ENCODE results near the gene PLA2G4E. TPM values are rescaled to one million over a fixed set of nuclear protein-coding genes. Genes with fewer than 3 reads are reported as not detected.

PLA2G4E gene
- total and polyA plus RNA-seq, 2 experiments from 2014 or later = not detected

DNA sequence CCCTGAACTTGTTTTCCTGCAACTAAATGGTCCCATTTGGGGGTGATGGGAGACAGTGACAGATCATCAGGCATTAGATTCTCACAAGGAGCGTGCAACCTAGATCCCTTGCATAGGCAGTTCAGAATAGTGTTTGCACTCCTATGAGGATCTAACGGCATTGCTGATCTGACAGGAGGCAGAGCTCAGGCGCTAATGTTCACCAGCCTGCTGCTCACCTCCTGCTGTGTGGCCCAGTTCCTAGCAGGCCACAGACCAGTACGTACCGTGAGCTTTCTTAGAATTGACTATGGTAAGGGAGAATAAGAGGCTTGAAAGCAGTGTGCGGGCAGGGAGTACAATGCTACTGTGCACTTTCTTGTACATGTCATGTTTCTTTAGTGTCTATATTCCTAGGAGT, 17.6 kb upstream of the PLA2G4E start (continued):
- TF ChIP-seq, protein P1, sequence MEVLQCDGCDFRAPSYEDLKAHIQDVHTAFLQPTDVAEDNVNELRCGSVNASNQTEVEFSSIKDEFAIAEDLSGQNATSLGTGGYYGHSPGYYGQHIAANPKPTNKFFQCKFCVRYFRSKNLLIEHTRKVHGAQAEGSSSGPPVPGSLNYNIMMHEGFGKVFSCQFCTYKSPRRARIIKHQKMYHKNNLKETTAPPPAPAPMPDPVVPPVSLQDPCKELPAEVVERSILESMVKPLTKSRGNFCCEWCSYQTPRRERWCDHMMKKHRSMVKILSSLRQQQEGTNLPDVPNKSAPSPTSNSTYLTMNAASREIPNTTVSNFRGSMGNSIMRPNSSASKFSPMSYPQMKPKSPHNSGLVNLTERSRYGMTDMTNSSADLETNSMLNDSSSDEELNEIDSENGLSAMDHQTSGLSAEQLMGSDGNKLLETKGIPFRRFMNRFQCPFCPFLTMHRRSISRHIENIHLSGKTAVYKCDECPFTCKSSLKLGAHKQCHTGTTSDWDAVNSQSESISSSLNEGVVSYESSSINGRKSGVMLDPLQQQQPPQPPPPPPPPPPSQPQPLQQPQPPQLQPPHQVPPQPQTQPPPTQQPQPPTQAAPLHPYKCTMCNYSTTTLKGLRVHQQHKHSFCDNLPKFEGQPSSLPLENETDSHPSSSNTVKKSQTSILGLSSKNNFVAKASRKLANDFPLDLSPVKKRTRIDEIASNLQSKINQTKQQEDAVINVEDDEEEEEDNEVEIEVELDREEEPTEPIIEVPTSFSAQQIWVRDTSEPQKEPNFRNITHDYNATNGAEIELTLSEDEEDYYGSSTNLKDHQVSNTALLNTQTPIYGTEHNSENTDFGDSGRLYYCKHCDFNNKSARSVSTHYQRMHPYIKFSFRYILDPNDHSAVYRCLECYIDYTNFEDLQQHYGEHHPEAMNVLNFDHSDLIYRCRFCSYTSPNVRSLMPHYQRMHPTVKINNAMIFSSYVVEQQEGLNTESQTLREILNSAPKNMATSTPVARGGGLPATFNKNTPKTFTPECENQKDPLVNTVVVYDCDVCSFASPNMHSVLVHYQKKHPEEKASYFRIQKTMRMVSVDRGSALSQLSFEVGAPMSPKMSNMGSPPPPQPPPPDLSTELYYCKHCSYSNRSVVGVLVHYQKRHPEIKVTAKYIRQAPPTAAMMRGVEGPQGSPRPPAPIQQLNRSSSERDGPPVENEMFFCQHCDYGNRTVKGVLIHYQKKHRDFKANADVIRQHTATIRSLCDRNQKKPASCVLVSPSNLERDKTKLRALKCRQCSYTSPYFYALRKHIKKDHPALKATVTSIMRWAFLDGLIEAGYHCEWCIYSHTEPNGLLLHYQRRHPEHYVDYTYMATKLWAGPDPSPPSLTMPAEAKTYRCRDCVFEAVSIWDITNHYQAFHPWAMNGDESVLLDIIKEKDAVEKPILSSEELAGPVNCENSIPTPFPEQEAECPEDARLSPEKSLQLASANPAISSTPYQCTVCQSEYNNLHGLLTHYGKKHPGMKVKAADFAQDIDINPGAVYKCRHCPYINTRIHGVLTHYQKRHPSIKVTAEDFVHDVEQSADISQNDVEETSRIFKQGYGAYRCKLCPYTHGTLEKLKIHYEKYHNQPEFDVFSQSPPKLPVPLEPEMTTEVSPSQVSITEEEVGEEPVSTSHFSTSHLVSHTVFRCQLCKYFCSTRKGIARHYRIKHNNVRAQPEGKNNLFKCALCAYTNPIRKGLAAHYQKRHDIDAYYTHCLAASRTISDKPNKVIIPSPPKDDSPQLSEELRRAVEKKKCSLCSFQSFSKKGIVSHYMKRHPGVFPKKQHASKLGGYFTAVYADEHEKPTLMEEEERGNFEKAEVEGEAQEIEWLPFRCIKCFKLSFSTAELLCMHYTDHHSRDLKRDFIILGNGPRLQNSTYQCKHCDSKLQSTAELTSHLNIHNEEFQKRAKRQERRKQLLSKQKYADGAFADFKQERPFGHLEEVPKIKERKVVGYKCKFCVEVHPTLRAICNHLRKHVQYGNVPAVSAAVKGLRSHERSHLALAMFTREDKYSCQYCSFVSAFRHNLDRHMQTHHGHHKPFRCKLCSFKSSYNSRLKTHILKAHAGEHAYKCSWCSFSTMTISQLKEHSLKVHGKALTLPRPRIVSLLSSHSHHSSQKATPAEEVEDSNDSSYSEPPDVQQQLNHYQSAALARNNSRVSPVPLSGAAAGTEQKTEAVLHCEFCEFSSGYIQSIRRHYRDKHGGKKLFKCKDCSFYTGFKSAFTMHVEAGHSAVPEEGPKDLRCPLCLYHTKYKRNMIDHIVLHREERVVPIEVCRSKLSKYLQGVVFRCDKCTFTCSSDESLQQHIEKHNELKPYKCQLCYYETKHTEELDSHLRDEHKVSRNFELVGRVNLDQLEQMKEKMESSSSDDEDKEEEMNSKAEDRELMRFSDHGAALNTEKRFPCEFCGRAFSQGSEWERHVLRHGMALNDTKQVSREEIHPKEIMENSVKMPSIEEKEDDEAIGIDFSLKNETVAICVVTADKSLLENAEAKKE (CRISPR knock-in tag; IDR thresholded peaks at IDR 0.05) = no peak
- TF ChIP-seq, protein P2, sequence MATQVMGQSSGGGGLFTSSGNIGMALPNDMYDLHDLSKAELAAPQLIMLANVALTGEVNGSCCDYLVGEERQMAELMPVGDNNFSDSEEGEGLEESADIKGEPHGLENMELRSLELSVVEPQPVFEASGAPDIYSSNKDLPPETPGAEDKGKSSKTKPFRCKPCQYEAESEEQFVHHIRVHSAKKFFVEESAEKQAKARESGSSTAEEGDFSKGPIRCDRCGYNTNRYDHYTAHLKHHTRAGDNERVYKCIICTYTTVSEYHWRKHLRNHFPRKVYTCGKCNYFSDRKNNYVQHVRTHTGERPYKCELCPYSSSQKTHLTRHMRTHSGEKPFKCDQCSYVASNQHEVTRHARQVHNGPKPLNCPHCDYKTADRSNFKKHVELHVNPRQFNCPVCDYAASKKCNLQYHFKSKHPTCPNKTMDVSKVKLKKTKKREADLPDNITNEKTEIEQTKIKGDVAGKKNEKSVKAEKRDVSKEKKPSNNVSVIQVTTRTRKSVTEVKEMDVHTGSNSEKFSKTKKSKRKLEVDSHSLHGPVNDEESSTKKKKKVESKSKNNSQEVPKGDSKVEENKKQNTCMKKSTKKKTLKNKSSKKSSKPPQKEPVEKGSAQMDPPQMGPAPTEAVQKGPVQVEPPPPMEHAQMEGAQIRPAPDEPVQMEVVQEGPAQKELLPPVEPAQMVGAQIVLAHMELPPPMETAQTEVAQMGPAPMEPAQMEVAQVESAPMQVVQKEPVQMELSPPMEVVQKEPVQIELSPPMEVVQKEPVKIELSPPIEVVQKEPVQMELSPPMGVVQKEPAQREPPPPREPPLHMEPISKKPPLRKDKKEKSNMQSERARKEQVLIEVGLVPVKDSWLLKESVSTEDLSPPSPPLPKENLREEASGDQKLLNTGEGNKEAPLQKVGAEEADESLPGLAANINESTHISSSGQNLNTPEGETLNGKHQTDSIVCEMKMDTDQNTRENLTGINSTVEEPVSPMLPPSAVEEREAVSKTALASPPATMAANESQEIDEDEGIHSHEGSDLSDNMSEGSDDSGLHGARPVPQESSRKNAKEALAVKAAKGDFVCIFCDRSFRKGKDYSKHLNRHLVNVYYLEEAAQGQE (IDR thresholded peaks at IDR 0.05; ENCODE audit: unreplicated experiment) = no peak
- TF ChIP-seq ZNF114 (CRISPR knock-in tag; IDR thresholded peaks at IDR 0.05) (no peak), POLR2AphosphoS5 (IDR thresholded peaks at IDR 0.05; ENCODE audit: low read depth) (no peak), CREB1 (CRISPR knock-in tag; IDR thresholded peaks at IDR 0.05; ENCODE audit: low read depth) (no peak)
- TF ChIP-seq, protein P3, sequence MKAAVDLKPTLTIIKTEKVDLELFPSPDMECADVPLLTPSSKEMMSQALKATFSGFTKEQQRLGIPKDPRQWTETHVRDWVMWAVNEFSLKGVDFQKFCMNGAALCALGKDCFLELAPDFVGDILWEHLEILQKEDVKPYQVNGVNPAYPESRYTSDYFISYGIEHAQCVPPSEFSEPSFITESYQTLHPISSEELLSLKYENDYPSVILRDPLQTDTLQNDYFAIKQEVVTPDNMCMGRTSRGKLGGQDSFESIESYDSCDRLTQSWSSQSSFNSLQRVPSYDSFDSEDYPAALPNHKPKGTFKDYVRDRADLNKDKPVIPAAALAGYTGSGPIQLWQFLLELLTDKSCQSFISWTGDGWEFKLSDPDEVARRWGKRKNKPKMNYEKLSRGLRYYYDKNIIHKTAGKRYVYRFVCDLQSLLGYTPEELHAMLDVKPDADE (IDR thresholded peaks at IDR 0.05) = no peak
